Retinal pigment epithelial cell (primary cell): ENCODE measurements around the gene ARHGEF3.
A peak's percentile ranks its signal among the peaks of the same experiment; 100 is the strongest.

Experiments used
- DNase-seq: peaks from one replicate; pipeline ENCODE4 v3.0.0-alpha.2; 2010; ENCODE audit warnings: low read depth
- H3K4me3 ChIP-seq: 2 replicates; pipeline ENCODE4 v1.5.1; 2011; ENCODE audit warnings: mild to moderate bottlenecking, low read length, control low read depth, moderate library complexity
- CTCF ChIP-seq: conservative IDR thresholded peaks from 2 replicates; pipeline ENCODE4 v1.5.1; 2011; ENCODE audit warnings: low read depth, low read length, control low read depth, inconsistent platforms

ARHGEF3 gene

GRCh38 chr3:56830884-56831283, 29.1 kb upstream of the ARHGEF3 start:
- no peak for DNase-seq
- H3K4me3 ChIP-seq = no peak overlapping the region
- TF ChIP-seq CTCF = no peak

- no peak for TF ChIP-seq CTCF
- no peak for DNase-seq
- H3K4me3 ChIP-seq = no peak overlapping the region
Measured at GRCh38 chr3:56829533-56829932, 27.8 kb upstream of the ARHGEF3 start.

GRCh38 chr3:56826831-56827722, 25.3 kb upstream of the ARHGEF3 start:
- H3K4me3 ChIP-seq = no peak overlapping the region
- peak; percentile 59 for DNase-seq
- no peak for TF ChIP-seq CTCF

GRCh38 chr3:56825567-56826438, 24.1 kb upstream of the ARHGEF3 start:
- no peak overlapping the region for H3K4me3 ChIP-seq
- DNase-seq = no peak
- no peak for TF ChIP-seq CTCF

- no peak overlapping the region for H3K4me3 ChIP-seq
- no peak for TF ChIP-seq CTCF
- DNase-seq = no peak
Measured at GRCh38 chr3:56823984-56824703, 22.4 kb upstream of the ARHGEF3 start.

- no peak overlapping the region for H3K4me3 ChIP-seq
- TF ChIP-seq CTCF = no peak
- peak; percentile 75 for DNase-seq
Measured at GRCh38 chr3:56823421-56823926, 21.7 kb upstream of the ARHGEF3 start.
